Fibroblast of gingiva (primary cell): ENCODE results near the gene MRFAP1L1.
"Not testable (repeated sequence)": the region's sequence is repeated elsewhere in the genome, so short reads cannot be mapped to it uniquely, and the experiment has no call there.

Source experiments
- DNase-seq: peaks from one replicate; pipeline ENCODE4 v3.0.0-alpha.2; 2011; ENCODE audit warnings: low read depth

The MRFAP1L1 gene

DNA sequence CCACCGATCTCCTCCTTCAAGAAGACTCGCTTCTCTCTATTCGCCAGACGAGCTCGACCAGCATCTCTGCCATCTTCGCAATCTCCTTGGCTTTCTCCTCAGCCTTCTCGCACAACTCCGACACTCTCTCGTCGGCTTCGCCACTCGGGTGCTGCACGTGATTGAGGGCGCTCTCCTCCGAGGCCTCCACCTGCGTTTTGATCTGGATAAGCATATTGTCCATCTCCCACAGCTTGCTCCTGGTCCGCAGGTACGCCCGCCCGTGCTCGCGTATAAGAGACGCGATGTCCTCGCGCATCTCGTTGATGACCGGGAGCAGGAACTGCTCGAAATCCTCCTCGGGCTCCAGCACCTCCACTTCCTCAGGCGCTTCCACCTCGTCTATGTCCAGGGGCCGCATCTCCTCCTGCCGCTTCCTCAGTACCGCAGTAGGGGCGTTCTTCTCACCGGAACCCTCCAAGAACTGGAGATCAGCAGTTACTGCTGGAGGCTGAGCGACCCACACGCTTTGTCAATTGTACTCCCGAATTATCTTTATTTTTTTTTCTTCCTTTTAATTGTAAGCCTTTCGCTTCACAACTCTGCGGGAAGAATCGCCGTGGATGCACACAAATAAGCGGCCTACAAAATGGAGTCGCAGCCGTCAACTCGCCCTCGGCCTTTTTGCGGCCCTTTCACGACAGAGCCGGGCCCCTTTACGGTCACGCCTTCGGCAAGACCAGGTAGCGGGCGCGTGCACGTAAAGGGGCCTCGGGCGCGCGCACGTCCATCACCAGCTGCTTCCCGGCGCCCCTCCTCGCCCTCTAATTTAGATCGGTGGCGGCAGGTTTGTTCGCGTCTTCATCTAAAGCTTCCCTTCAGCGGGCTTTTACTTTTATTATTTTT is at the start of gene MRFAP1L1:
Gene MRFAP1L1 (minus strand): TSS at position 636 of the 885 bp plus-strand sequence. CDS start 236 bp downstream, at position 400.
- DNase-seq = peak; percentile 98

DNA sequence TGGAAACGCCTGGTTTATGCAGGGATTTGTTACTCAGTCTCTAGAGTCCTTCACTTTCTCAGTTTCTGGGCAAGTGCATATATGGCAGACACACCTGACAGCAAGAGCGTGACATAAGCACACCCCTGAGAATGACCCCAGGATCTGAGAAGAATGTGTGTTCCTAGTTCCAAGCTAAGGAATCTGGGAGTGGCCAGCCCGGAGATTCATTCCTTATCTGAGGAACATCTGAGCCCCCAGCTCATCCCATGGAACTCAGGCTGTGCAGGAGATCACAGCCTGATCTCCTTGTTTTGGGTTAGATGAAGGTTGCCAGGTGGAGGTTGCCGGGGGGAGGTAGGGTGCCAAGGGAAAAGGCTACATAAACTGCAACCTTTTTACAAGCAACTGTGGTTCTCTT is 49.1 kb upstream of the MRFAP1L1 start:
- DNase-seq = no peak

DNA sequence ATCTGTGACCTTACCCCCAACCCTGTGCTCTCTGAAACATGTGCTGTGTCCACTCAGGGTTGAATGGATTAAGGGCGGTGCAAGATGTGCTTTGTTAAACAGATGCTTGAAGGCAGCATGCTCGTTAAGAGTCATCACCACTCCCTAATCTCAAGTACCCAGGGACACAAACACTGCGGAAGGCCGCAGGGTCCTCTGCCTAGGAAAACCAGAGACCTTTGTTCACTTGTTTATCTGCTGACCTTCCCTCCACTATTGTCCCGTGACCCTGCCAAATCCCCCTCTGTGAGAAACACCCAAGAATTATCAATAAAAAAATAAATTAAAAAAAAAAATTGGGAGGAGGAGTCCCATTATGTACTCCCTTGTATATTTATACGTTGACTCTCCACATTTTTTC is 46.7 kb upstream of the MRFAP1L1 start:
- not testable (repeated sequence) for DNase-seq

DNA sequence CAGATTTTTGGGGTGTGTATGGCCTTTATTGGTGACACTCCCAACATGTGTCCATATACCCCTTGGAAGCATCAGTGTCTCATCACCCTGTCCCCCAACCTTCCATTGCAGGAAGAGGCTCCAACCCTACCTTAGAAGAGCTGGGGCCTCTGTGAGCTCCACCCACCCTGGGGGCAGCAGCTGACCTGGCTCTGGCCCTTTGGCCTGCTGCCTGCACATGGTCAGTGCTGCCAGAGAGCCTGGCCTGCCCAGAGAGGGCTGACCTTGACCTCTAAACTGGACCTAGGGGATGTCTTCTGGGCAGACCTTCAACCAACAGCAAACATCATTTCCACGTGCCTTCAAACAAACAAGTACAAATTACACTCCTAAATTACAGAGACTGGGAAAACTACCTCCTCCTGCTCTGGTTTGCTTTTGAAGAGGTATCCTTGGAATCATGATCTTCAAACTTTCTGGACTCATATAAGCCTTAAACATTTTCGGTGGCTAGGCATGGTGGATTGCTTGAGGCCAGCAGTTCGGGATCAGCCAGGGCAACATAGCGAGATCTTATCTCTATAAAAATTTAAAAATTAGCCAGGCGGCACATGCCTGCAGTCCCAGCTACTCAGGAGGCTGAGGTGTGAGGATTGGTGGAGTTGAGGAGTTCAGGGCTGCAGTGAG is 45.6 kb upstream of the MRFAP1L1 start:
- DNase-seq = no peak

DNA sequence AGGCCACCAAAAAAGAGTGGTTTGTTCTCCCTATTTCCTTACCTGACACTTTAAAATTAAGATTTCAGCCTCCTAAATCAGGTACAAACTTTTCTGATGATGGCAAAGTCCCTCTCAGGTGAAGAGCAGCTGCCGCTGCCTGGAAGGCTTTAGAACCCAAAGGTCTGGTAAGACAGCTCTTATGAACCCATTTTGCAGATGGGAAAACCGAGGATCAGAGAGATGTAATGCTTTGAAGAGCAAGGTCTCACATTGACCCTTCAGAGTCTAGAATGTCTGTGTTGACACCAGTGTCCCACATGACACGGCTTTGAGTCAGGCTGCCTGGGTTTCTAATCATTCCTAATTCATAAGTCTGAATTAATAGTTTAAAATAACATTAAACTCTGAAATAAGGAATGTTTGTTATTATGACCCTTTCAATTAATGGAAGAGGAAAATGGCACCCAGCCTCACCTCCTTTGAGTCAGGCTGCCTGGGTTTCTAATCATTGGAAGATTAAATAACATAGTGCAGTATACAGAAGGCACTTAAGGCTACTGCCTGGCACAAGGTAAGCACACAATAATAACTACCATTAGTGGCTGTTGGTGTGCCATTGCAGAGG is 44.9 kb upstream of the MRFAP1L1 start:
- no peak for DNase-seq

DNA sequence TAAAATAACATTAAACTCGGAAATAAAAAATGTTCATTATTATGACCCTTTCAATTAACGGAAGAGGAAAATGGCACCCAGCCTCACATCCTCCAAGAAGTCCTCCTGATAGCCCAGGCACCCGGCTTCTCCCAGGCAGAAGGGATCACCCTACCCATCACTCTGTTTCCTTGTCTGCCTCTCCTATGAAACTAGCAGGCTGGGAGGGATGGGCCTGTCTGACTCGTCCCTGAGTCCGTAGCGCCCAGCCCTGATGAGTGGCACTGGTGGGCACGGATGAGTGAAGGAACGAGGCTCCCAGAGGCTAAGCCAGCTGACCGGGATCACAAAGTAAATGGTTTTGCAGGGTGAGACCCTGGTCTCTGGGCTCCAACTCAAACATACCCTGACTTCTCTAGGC is 44.2 kb upstream of the MRFAP1L1 start:
- DNase-seq = no peak

DNA sequence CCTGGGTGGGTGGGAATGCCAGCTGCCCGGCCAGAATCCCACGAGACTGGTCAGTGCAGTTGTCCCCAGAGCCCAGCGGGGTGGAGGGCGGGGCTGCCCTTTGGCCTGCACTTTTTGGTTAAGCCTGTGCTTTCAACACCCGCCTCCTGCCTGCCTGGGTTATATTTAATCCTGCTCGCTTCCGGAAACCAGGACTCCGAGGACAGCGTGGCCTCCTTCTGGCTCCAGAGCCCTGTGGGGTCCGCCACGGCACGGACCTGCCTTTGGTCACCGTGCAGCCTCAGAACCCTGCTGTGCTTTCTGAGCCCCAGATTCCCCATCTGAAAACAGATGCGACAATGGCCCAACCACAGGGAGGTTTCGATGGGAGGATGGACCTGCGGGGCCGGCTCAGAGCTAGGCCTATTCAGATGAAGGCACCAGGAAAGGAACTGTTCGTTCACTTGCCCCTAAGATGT is 43.5 kb upstream of the MRFAP1L1 start:
- DNase-seq = no peak

DNA sequence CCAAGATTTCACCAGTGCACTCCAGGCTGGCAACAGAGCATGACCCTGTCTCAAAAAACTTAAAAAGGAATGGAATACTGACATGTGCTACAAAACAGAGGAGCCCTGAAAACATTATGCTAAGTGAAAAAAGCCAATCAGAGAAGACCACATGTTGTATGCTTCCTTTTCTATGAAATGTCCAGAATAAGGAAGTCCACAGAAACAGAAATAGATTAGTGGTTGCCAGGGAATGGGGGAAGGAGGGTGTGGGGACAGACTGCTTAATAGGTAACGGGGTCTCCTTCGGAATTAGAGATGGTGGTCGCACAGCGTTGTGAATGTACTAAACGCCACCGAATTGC is 42.8 kb upstream of the MRFAP1L1 start:
- no peak for DNase-seq

DNA sequence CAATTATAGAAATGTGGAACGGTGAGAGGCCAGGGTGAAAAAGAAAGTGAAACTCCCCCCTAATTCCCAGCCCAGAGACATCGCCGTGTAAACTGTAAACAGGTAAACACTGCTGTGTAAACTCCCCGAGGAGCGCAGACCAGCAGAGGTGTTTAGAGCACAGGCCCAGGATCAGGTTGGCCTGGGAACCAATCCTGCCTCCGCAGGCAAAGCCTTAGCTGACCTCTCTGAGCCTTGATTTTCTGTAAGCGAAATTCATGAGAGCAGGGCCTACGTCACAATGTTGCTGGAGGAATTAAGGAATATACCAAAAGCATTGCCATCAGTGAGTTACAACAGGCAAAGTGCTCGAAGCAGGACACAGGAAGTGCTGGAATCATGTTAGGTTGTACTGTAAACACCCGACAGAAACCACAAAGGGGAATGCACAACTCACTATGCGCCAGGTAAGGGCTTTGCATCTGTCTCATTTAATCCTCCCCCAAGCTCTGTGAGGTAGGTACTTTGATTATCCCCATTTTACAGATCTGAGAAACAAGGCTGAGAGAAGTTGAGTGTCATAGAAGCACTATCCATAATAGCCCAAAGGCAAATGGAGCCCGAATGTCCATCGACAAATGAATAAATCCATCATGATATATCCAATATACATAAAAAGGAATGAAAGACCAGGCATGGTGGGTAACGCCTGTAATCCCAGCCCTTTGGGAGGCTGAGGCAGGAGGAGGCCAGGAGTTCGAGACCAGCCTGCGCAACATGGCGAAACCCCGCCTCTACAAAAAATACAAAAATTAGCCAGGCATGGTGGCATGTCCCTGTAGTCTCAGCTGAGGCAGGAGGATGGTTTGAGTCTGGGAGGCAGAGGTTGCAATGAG is 42.2 kb upstream of the MRFAP1L1 start:
- no peak for DNase-seq

DNA sequence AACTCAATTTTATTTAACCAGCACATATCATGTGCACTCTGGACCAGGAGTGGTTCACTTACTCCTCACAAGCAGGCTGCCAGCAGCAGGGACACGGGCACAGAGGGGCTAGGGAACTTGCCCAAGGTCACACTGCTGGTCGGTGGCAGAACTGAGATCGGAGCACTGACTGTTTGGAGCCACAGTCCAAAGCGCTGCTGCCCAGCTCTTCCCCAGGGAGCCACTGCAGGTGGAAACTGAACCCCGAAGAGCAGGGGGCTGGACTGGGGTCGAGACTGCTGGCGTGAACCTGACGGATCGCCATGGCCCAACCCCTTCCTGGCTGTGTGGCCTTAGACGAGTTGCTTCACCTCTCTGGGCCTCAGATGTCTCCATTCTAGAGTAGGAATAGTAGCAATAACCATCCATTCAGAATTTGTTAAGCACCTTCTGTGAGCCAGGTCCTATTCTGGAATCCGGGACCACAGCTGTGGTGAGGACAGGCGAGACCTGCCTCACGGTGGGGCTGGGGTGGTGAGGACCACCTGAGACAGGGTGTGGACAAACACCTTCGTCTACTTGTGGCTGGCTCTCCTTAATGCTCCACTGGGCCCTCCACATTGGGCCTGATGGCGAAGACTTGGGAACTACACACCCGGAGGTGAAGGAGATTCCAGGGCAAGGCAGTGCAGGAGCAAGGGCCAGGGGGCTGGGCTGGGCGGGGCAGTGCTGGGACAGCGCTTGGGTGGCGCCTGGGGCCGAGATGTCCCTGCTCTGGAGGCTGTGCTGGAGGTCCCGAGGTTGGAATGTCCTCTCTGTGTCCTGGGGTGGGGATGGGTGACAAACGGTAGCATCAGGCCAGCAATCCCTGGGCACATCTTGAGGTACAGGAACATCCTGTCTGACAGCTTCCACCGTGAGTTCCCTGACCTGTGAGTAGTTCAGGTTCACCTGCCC is 40.9 kb upstream of the MRFAP1L1 start:
- no peak for DNase-seq

DNA sequence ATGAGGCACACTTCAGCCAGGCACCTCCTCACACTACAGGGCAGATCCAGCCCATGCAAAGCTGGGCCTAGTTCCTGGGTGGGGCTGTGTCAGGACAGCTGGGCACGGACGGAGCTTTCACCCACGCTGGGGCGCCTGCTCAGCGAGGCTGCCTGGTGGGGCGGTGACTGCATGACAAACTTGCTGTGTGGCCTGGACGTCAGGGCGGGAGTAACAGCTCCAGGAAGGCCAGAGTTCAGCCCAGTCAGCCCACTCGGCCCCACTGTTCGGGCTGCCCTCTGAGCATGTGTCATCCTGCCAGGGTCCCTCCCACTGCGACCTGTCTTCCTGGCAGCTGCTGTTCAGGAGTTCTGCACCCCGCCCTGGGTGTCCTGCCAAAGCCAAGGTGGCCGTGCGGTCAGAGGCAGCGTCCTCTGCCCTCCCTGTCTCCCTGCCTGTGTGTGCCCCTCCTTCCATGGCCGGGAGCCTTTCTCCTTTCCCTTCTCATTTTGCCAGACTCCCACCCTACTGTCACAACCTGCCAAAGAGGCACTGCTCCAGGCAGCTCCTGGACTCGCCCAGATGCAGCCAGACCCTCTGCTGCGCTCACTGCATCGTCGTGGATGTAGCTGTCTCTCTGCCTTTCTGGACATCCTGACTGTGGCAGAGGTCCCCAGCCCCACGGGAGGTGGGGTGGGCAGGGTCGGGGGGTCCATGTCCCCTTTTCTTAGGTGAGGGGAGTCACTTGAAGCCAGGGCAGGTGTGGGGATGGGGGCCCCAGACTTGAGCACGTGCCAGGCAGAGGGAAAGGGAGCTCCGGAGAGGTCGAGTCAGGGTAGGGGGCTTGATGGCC is 39.9 kb upstream of the MRFAP1L1 start:
- peak; percentile 27 for DNase-seq

DNA sequence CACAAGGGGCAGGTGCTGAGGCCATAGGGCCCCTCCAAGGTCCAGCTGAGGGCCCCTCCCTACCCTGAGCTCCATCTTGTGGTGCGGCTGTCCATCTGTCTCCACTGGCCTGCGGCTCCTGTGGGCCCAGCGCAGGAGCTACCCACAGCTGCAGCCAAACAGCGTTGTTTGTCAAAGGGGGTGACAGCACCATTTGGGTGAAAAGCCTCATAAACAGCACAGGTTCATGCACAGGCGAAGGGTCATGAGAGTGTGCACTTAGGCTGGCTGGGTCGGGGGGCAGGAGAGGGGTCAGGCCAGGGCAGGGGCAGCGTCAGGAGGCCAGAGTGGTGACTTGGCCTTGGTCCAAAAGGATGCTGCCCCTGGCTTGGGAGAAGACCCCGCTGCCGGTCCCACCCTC is 38.6 kb upstream of the MRFAP1L1 start:
- DNase-seq = no peak

DNA sequence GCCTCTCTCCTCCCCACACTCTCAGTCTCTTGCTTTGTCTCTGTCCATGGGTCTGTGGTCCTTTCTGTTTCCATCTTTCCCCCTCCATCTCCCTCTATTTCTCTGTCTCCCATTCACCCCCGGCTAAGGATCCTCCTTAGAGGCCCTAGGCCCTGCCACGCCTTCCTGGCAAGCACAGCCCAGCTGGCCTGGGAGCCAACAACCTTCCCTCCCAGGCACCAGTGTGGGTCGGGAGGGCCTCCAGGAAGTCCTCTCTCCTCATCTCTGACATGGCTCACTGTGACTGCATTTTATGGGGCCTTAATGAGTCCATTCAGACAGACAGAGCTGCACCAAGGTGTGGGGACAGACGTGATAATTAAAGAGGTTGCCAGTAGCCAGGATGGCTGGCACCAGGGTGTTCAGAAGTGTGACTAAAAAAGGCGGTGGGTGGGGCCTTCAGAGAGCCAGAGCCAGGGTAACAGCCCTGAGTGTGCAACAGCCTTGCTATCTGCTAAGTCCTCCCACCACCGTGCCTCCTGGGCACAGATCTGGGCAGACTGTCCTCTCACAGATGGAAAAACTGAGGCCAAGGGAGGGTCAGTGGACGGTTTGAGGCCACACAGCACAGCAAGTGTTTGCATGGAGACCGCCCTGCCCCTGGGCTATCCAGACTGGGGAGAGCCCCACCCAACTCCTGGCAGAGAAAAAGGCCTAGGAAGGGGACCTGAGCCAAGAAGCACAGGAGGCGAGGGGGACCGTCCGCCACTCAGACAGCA is 37.8 kb upstream of the MRFAP1L1 start:
- DNase-seq = no peak

DNA sequence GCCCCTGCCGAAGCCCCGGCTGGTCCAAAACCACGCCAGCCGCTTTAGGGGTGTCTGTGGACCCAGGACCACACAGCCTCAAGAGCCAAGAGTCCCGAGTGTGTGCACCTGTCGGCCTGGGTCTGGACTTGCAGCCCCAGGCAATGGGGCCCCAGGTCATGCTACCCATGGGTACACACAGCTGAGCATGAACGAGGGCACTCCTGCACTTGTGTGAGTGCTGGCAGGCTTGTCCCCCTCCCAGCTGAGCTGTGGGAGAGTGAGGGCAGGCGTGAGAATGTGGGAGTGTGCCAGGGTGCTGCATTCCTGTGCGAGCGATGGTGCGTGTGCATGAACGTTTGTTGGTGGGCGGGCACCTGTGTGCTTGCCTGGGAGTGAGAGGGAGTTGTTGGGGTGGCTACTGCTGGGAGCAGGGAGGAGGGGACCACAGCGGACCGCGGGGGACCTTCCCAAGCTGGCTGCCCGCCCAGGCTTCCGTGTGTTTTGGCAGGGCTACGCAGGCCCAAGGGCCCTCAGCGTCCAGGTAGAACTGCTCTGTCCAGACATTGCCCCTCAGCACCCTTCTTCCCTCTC is 37.1 kb upstream of the MRFAP1L1 start:
- no peak for DNase-seq

DNA sequence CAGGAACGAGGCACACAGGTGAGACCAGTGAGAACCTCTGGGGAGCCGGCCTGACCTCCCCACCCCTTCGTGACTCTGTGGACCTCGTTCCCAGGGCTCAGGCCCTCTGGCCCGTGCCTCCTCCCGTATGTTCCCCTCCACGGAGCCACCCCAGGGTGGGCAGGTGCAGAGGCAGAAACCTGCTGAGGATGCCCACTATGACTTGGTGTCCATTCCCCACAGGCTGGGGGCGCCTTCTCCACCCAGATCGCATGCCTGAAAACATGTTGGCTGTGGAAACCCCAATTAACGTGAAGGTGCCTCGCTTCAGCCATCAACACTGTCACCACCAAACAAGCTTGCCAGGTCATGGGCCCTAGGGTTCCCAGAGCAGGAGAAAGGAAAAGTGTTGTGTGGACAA is 33.3 kb upstream of the MRFAP1L1 start:
- no peak for DNase-seq

DNA sequence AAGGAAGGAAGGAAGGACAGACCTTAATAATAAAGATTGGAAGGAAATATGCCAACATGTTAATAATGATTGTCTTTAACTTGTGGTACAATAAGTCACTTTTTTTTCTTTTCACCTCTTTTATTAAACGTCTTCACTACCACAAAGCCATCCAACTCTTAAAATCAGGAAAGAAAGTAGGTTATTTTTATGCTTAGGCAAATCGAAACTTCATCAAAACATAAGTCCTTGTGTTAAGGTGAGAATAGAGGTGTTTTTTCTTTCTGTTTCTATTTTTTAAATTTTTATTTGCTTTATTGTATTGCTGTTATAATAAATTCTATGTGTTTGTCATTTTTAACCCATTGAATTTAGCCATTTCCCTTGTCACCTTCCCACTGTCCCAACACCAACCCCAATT is 32.8 kb upstream of the MRFAP1L1 start:
- DNase-seq = no peak

DNA sequence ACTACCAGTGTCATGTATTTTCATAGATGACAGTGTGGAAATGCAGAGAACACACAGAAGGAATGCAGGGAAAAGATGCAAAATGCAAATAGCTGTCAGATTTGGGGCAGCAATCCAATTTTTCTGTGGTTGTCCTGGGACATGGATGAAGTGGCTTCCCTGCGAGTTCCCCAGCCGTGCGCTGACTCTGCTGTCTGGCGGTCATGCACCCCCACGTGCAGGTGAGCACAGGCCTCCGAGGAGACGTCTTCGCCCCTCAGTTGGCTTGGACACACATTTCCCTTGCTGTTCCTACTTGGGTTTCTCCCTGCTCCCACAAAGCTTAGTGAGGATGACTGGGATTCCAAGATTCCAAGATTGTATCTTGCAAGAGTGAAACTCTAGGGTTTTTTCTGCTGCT is 30.7 kb upstream of the MRFAP1L1 start:
- no peak for DNase-seq

DNA sequence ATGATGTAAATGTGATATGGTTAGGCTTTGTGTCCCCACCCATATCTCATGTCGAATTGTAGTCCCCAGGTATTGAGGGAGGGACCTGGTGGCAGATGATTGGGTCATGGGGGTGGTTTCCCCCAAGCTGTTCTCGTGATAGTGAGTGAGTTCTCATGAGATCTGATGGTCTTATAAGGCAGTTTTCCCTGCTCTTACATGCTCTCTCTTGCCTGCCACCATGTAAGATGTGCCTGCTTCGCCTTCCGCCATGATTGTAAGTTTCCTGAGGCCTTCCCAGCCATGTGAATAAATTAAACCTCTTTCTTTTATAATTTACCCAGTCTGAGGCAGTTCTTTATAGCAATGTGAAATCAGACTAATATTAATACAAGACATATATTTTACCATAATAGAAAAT is 30.3 kb upstream of the MRFAP1L1 start:
- DNase-seq = no peak
